Activated CD4-positive, CD25-positive, alpha-beta regulatory T cell (primary cell): ENCODE results near the gene MASP1.

Experiments
- DNase-seq, 4 experiments: peaks; one replicate each; lab custom pipeline; 2025; lab: John Stamatoyannopoulos, UW

The MASP1 gene

GRCh38 chr3:187293516-187294430, 2.2 kb upstream of the MASP1 start:
- DNase-seq = no peak

- DNase-seq = no peak
Measured at GRCh38 chr3:187292631-187293515, 1.3 kb upstream of the MASP1 start.

GRCh38 chr3:187292181-187292580, 644 bp upstream of the MASP1 start:
- no peak for DNase-seq

- DNase-seq = no peak
Measured at GRCh38 chr3:187291001-187291511, 481 bp downstream of the MASP1 start.

GRCh38 chr3:187290503-187290902, 1.0 kb downstream of the MASP1 start:
- no peak for DNase-seq

- DNase-seq = no peak
Measured at GRCh38 chr3:187288855-187289605, 2.5 kb downstream of the MASP1 start.

- no peak for DNase-seq
Measured at GRCh38 chr3:187288131-187288854, 3.2 kb downstream of the MASP1 start.

- no peak for DNase-seq
Measured at GRCh38 chr3:187287256-187287655, 4.3 kb downstream of the MASP1 start.

- DNase-seq = no peak
Measured at GRCh38 chr3:187286467-187287059, 5.0 kb downstream of the MASP1 start.

- DNase-seq = no peak
Measured at GRCh38 chr3:187281191-187281714, 10.3 kb downstream of the MASP1 start.

- no peak for DNase-seq
Measured at GRCh38 chr3:187280644-187281043, 10.9 kb downstream of the MASP1 start.

GRCh38 chr3:187277129-187277462, 14.4 kb downstream of the MASP1 start:
- DNase-seq = no peak

- no peak for DNase-seq
Measured at GRCh38 chr3:187276397-187277128, 15.0 kb downstream of the MASP1 start.

- DNase-seq = no peak
Measured at GRCh38 chr3:187274977-187275338, 16.6 kb downstream of the MASP1 start.

- no peak for DNase-seq
Measured at GRCh38 chr3:187274315-187274976, 17.1 kb downstream of the MASP1 start.

GRCh38 chr3:187271582-187271981, 20.0 kb downstream of the MASP1 start:
- no peak for DNase-seq

- no peak for DNase-seq
Measured at GRCh38 chr3:187269486-187269885, 22.1 kb downstream of the MASP1 start.

GRCh38 chr3:187267306-187267705, 24.2 kb downstream of the MASP1 start:
- no peak for DNase-seq

- no peak for DNase-seq
Measured at GRCh38 chr3:187266691-187267090, 24.8 kb downstream of the MASP1 start.
